GM06990 (cell line): Measurements from ENCODE around the gene ADCY9.

ENCODE experiments used
- DNase-seq: peaks from one replicate; pipeline ENCODE4 v3.0.0-alpha.2; 2011; ENCODE audit not compliant: insufficient read length; ENCODE audit errors: extremely low read depth
- H3K27me3 ChIP-seq: replicated peaks from 2 replicates; pipeline ENCODE4 v1.6.0; 2011; ENCODE audit warnings: low read length; ENCODE audit not compliant: control insufficient read depth, insufficient read depth
- H3K36me3 ChIP-seq: 2 replicates; pipeline ENCODE4 v1.5.1; 2011; ENCODE audit warnings: low read length; ENCODE audit not compliant: control insufficient read depth, insufficient read depth
- H3K4me3 ChIP-seq: replicated peaks from 2 replicates; pipeline ENCODE4 v1.5.1; 2011; ENCODE audit warnings: low read depth, mild to moderate bottlenecking, control low read depth, low read length
- TF ChIP-seq, protein P1 (sequence below): IDR thresholded peaks from 2 replicates; pipeline ENCODE4 v1.5.1; 2011; ENCODE audit warnings: low read length, control low read depth, mild to moderate bottlenecking, inconsistent platforms; ENCODE audit not compliant: insufficient read depth, poor library complexity, severe bottlenecking

The ADCY9 gene

GRCh38 chr16:3984111-3985060 lies 131.9 kb downstream of the ADCY9 start:
- H3K36me3 ChIP-seq, result no peaks in the 10 kb centered on the region
- H3K27me3 ChIP-seq, result no peaks in the 10 kb centered on the region; the same call in 1 of the 2 replicates
- H3K4me3 ChIP-seq, result no peak overlapping the region
- DNase-seq, result no peak
- TF ChIP-seq, protein P1, sequence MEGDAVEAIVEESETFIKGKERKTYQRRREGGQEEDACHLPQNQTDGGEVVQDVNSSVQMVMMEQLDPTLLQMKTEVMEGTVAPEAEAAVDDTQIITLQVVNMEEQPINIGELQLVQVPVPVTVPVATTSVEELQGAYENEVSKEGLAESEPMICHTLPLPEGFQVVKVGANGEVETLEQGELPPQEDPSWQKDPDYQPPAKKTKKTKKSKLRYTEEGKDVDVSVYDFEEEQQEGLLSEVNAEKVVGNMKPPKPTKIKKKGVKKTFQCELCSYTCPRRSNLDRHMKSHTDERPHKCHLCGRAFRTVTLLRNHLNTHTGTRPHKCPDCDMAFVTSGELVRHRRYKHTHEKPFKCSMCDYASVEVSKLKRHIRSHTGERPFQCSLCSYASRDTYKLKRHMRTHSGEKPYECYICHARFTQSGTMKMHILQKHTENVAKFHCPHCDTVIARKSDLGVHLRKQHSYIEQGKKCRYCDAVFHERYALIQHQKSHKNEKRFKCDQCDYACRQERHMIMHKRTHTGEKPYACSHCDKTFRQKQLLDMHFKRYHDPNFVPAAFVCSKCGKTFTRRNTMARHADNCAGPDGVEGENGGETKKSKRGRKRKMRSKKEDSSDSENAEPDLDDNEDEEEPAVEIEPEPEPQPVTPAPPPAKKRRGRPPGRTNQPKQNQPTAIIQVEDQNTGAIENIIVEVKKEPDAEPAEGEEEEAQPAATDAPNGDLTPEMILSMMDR, result no peak

DNA sequence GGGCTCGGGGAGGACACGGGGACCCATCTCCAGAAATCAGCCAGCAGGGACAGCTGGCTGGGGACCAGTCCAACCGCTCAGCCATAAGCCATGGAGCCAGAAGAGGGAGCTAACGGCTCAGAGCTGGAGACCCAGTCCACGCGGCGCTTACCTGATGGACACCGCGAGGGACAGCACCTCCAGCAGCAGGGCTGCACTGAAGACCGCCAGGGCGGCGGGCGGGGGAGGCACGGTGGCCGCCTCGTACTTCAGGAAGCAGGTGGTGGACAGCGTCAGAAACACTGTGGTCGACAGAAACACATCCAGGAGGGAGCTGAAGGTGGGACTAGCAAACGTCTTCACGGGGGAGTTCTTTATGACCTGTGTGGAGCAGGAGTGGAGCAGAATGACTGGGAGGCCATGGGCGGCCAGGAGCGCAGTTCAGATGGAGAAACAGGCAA lies 133.1 kb downstream of the ADCY9 start:
- TF ChIP-seq, protein P1, result peak; percentile 53
- Histone ChIP-seq H3K4me3 (no peak overlapping the region), H3K27me3 (no peaks in the 10 kb centered on the region; the same call in 1 of the 2 replicates), H3K36me3 (no peaks in the 10 kb centered on the region)
- no peak for DNase-seq

DNA sequence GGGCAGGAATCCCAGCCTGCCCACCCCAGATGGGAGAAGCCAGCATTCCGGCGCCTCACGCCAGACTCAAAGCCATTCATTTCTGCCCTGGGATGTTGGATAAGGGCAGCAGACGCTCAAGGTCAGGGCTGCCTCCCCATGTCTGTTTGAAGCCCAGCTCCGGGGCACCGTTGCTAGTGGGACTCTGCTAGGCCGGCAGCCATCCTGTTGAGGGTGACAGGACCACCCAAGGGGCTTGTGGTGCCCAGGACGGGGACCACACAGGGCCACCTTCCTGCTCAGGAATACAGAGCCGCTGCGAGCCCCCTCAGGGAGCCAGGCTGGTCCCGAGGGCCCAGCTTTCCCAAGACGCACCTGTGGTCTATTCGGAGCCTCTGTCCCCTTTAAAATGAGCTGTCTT lies 134.0 kb downstream of the ADCY9 start:
- no peak for DNase-seq
- no peaks in the 10 kb centered on the region; the same call in 1 of the 2 replicates for H3K27me3 ChIP-seq
- TF ChIP-seq, protein P1, result no peak
- H3K36me3 ChIP-seq, result no peaks in the 10 kb centered on the region
- no peak overlapping the region for H3K4me3 ChIP-seq

DNA sequence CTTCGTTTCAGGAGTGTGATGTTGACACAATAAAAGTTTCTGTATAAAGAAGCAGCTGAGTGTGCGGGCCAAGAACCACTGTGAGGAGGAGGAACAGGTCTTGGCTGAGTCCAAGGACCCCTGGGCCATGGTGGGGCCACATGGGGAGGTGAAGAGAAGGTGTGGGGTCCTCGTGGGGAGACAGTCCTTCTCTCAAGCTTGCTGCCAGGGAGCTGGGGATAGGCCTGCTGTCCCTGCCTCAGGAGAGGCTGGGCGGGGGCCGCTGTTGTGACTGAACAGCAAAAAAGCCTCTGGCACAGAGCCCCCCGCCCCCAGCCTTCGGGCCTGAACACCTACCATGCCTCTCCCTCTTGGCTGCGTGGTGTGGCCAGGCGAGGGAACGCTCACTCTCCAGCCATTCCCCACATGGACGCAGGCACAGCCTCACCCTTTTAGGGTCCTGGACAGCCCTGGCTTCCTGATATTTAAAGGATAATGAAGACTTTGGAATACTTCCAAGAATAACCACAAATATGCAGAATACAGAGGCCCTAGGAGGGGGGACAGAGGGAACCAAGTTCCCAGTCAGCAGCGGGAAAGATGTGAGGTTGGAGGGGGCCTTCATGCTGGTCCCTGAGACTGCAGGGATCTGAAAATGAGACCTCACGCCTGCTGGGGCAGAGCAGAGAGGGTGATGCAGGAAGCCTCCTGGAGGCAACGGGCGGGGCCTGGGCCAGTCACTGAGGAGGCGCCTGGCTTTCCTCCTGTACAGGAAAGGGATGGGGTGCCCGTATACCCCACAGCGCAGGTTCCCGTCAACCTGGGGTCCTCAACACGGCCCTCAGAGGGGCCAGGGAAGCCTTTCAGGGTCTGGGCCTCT lies 135.8 kb downstream of the ADCY9 start:
- H3K36me3 ChIP-seq, result no peaks in the 10 kb centered on the region
- H3K4me3 ChIP-seq, result no peak overlapping the region
- no peak for DNase-seq
- H3K27me3 ChIP-seq, result no peaks in the 10 kb centered on the region
- TF ChIP-seq, protein P1, result no peak

DNA sequence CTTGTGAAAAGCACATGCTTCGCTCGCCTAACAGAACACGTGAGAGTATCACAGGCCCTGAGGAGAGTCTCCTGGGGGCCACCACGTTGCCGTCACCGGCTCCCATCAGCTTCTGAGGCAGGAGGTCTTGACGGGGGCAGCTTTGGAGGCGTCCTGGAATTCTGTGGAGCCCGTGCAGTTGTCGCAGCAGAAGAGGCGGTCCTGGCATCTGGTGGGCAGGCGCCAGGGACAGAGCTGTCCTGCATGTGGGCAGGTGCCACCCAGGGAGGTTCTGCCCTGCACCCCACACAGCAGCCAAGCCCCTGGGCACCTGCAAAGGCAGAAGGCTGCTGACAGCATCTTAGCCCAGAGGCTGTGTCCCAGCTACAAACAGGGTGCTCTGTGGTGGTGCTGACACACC lies 136.7 kb downstream of the ADCY9 start:
- TF ChIP-seq, protein P1, result no peak
- DNase-seq, result no peak
- H3K27me3 ChIP-seq, result no peaks in the 10 kb centered on the region
- H3K4me3 ChIP-seq, result no peak overlapping the region
- no peaks in the 10 kb centered on the region for H3K36me3 ChIP-seq
